HepG2 (cell line): ENCODE results near the gene TMEM107. TPM values are rescaled to one million over a fixed set of nuclear protein-coding genes. Genes with fewer than 3 reads are reported as not detected.

Experiments
- BRD4 ChIP-seq: sonication (generic); formaldehyde crosslinking; IDR thresholded peaks from 2 replicates; pipeline ENCODE4 v1.4.0; 2020; ENCODE audit warnings: missing genetic modification reagents
- ETV5 ChIP-seq: IDR thresholded peaks from 2 replicates; pipeline ENCODE4 v1.6.1; 2018; ENCODE audit warnings: missing biosample characterization, missing genetic modification reagents, inconsistent platforms, borderline replicate concordance
- MEIS2 ChIP-seq: sonication (generic); formaldehyde crosslinking; IDR thresholded peaks from 2 replicates; pipeline ENCODE4 v1.9.0; 2021; ENCODE audit warnings: mild to moderate bottlenecking, missing genetic modification reagents
- MLX ChIP-seq: IDR thresholded peaks from 2 replicates; pipeline ENCODE4 v1.6.1; 2016
- MLXIP ChIP-seq: sonication (generic); formaldehyde crosslinking; IDR thresholded peaks from 2 replicates; pipeline ENCODE4 v1.9.0; 2021; ENCODE audit warnings: missing genetic modification reagents, borderline replicate concordance
- NCOA2 ChIP-seq: sonication (generic); formaldehyde crosslinking; IDR thresholded peaks from 2 replicates; pipeline ENCODE4 v1.8.0; 2022; ENCODE audit warnings: inconsistent platforms
- PHF20 ChIP-seq: sonication (generic); formaldehyde crosslinking; IDR thresholded peaks from 2 replicates; pipeline ENCODE4 v1.5.0; 2020; ENCODE audit warnings: mild to moderate bottlenecking, missing genetic modification reagents
- SMAD1 ChIP-seq: sonication (generic); formaldehyde crosslinking; IDR thresholded peaks from 2 replicates; pipeline ENCODE4 v1.4.0; 2020; ENCODE audit warnings: missing genetic modification reagents, low read depth, mild to moderate bottlenecking, borderline replicate concordance
- TBP ChIP-seq: sonication (generic); formaldehyde crosslinking; IDR thresholded peaks from 2 replicates; pipeline ENCODE4 v1.5.0; 2020; ENCODE audit warnings: missing genetic modification reagents
- TSC22D2 ChIP-seq: sonication (generic); formaldehyde crosslinking; IDR thresholded peaks from 2 replicates; pipeline ENCODE4 v1.5.1; 2020; ENCODE audit warnings: missing genetic modification reagents, mild to moderate bottlenecking, borderline replicate concordance
- WIZ ChIP-seq: sonication (generic); formaldehyde crosslinking; IDR thresholded peaks from 2 replicates; pipeline ENCODE4 v1.5.1; 2020; ENCODE audit warnings: mild to moderate bottlenecking, missing genetic modification reagents
- YEATS4 ChIP-seq: sonication (generic); formaldehyde crosslinking; IDR thresholded peaks from 2 replicates; pipeline ENCODE4 v1.4.0; 2020; ENCODE audit warnings: missing genetic modification reagents, borderline replicate concordance
- YY1 ChIP-seq: IDR thresholded peaks from 2 replicates; pipeline ENCODE4 v1.6.1; 2011; ENCODE audit warnings: low read length, low read depth, moderate library complexity, mild to moderate bottlenecking; ENCODE audit not compliant: insufficient read depth, insufficient replicate concordance
- ZBTB7A ChIP-seq: sonication (generic); formaldehyde crosslinking; IDR thresholded peaks from 2 replicates; pipeline ENCODE4 v1.8.0; 2022; ENCODE audit warnings: mild to moderate bottlenecking, missing genetic modification reagents
- ZNF44 ChIP-seq: sonication (generic); formaldehyde crosslinking; IDR thresholded peaks from 2 replicates; pipeline ENCODE4 v1.5.1; 2020; ENCODE audit warnings: mild to moderate bottlenecking, missing genetic modification reagents
- ZNF556 ChIP-seq: sonication (generic); formaldehyde crosslinking; IDR thresholded peaks from 2 replicates; pipeline ENCODE4 v1.4.0; 2020; ENCODE audit warnings: mild to moderate bottlenecking, missing genetic modification reagents, borderline replicate concordance
- ZNF574 ChIP-seq: sonication (generic); formaldehyde crosslinking; IDR thresholded peaks from 2 replicates; pipeline ENCODE4 v1.4.0; 2020; ENCODE audit warnings: missing genetic modification reagents
- ZNF710 ChIP-seq: sonication (generic); formaldehyde crosslinking; IDR thresholded peaks from 2 replicates; pipeline ENCODE4 v1.5.0; 2020; ENCODE audit warnings: mild to moderate bottlenecking, missing genetic modification reagents, borderline replicate concordance
- ZNF788 ChIP-seq: sonication (generic); formaldehyde crosslinking; IDR thresholded peaks from 2 replicates; pipeline ENCODE4 v1.5.0; 2020; ENCODE audit warnings: mild to moderate bottlenecking, missing genetic modification reagents, borderline replicate concordance
- ZNF850 ChIP-seq: sonication (generic); formaldehyde crosslinking; conservative IDR thresholded peaks from 2 replicates; pipeline ENCODE4 v1.9.0; 2021; ENCODE audit warnings: mild to moderate bottlenecking, missing genetic modification reagents
- ZSCAN29 ChIP-seq: sonication (generic); formaldehyde crosslinking; conservative IDR thresholded peaks from 2 replicates; pipeline ENCODE4 v1.4.0; 2020; ENCODE audit warnings: mild to moderate bottlenecking, missing genetic modification reagents
- polyA plus RNA-seq, 8 experiments: library from polyadenylated mRNA; depleted of rRNA in 3 of 8; stranded (reverse) in 7 of 8; unstranded in 1 of 8; fragments of >200 nt; fragmentation: Illumina TruSeq in 4 of 8; extraction: Trizol in 4 of 8; gene quantifications; 2 replicates each; pipeline versions ENCODE4 v1.2.1 to v1.2.3, GENCODE V29; 2011 to 2016; ENCODE audit warnings: low read depth in 4 of 8, missing spikeins in 1 of 8, mixed read lengths in 1 of 8; ENCODE audit not compliant: insufficient read depth in 1 of 8
- total RNA-seq, 5 experiments: library from RNA; depleted of rRNA; stranded (reverse); fragments of >200 nt; fragmentation: Illumina TruSeq; extraction: Trizol; gene quantifications; 2 replicates each; pipeline ENCODE4 v1.2.3, GENCODE V29; 2016; ENCODE audit warnings: low read depth in 1 of 5

Gene TMEM107
- total and polyA plus RNA-seq, 2 of the 13 experiments (the other 11 are each of a cell fraction or from before 2014, with no cell fraction given), result 7.2 to 15.3 TPM

- TF ChIP-seq PHF20 (CRISPR knock-in tag) (0 out of 2 replicates have a peak, but pooled peaks have one; percentile 24), ETV5 (peak; percentile 67), TSC22D2 (CRISPR knock-in tag) (no peak; the same call in 1 of the 2 replicates), MEIS2 (CRISPR knock-in tag) (peak; percentile 44), ZNF44 (CRISPR knock-in tag) (no peak), ZSCAN29 (peak; percentile 20; the same call in 1 of the 2 replicates), SMAD1 (CRISPR knock-in tag) (peak; percentile 63; the same call in 1 of the 2 replicates), MLXIP (CRISPR knock-in tag) (no peak), ZNF788 (peak; percentile 70; the same call in 1 of the 2 replicates), YY1 (peak; percentile 49), ZNF556 (peak; percentile 75; the same call in 1 of the 2 replicates), NCOA2 (CRISPR knock-in tag) (peak; percentile 62; the same call in 1 of the 2 replicates), MLX (CRISPR knock-in tag) (peak; percentile 32; the same call in 1 of the 2 replicates), WIZ (no peak; the same call in 1 of the 2 replicates), BRD4 (CRISPR knock-in tag) (peak; percentile 62; the same call in 1 of the 2 replicates), TBP (CRISPR knock-in tag) (peak; percentile 70; the same call in 1 of the 2 replicates), ZNF710 (CRISPR knock-in tag) (peak; percentile 50), YEATS4 (CRISPR knock-in tag) (0 out of 2 replicates have a peak, but pooled peaks have one; percentile 45), ZNF850 (CRISPR knock-in tag) (no peak), ZBTB7A (CRISPR knock-in tag) (peak; percentile 45; the same call in 1 of the 2 replicates), ZNF574 (CRISPR knock-in tag) (peak; percentile 18; the same call in 1 of the 2 replicates)
Observed at GRCh38 chr17:8186787-8187516, 10.8 kb upstream of the TMEM107 start (continued).
